HL-60 (cell line): ENCODE results near the gene HMCN2.

Source experiments
- DNase-seq, 2 experiments: peaks; one replicate each; pipeline ENCODE4 v3.0.0-alpha.2; 2010 to 2020; ENCODE audit warnings: low read depth in 1 of 2, low spot score in 1 of 2
- H3K27ac ChIP-seq: fragments of 250-450 bp; sonication (Bioruptor Pico); replicated peaks from 2 replicates; pipeline ENCODE4 v1.5.1; 2020; ENCODE audit warnings: mild to moderate bottlenecking, moderate library complexity
- H3K27me3 ChIP-seq: fragments of 250-450 bp; sonication (Bioruptor Pico); 2 replicates; pipeline ENCODE4 v1.5.1; 2021; ENCODE audit warnings: mild to moderate bottlenecking, moderate library complexity; ENCODE audit not compliant: insufficient read depth, poor library complexity, severe bottlenecking
- H3K4me3 ChIP-seq: replicated peaks from 2 replicates; pipeline ENCODE4 v1.5.1; 2011; ENCODE audit warnings: mild to moderate bottlenecking, control low read depth, low read length; ENCODE audit not compliant: insufficient read depth
- GABPA ChIP-seq: IDR thresholded peaks from 2 replicates; pipeline ENCODE4 v1.6.1; 2012; ENCODE audit warnings: low read depth
- POLR2AphosphoS5 ChIP-seq: IDR thresholded peaks from 2 replicates; pipeline ENCODE4 v1.6.1; 2012; ENCODE audit warnings: low read depth
- REST ChIP-seq: IDR thresholded peaks from 2 replicates; pipeline ENCODE4 v1.6.1; 2012; ENCODE audit warnings: low read depth; ENCODE audit not compliant: insufficient replicate concordance
- SPI1 ChIP-seq: IDR thresholded peaks from 2 replicates; pipeline ENCODE4 v1.6.1; 2012; ENCODE audit warnings: low read depth, mild to moderate bottlenecking, borderline replicate concordance
- TF ChIP-seq, protein P1 (sequence below): IDR thresholded peaks from one replicate; pipeline ENCODE4 v1.5.1; 2011; ENCODE audit warnings: low read length, control low read depth, inconsistent platforms; ENCODE audit not compliant: insufficient read depth

The HMCN2 gene

DNA sequence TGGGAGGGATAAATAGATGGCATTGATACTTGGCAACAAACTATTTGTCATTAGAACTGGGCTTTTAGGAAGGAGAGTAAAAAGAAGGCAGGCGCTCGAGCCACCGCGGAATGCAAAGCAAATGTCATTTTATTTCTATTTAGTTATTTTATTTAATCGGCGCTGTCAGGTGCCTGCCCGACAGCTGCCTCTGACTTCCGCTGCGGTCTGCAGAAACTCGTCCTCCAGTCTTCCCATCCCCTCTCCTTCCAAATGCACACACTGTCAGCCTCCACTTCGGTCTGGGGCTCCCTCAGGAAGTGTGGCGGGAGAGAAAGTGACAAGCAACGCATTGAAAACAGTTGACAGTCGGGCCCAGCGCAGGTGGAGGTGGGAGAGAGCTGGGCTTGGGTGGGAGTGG, 208.5 kb downstream of the HMCN2 start:
- TF ChIP-seq, protein P1, sequence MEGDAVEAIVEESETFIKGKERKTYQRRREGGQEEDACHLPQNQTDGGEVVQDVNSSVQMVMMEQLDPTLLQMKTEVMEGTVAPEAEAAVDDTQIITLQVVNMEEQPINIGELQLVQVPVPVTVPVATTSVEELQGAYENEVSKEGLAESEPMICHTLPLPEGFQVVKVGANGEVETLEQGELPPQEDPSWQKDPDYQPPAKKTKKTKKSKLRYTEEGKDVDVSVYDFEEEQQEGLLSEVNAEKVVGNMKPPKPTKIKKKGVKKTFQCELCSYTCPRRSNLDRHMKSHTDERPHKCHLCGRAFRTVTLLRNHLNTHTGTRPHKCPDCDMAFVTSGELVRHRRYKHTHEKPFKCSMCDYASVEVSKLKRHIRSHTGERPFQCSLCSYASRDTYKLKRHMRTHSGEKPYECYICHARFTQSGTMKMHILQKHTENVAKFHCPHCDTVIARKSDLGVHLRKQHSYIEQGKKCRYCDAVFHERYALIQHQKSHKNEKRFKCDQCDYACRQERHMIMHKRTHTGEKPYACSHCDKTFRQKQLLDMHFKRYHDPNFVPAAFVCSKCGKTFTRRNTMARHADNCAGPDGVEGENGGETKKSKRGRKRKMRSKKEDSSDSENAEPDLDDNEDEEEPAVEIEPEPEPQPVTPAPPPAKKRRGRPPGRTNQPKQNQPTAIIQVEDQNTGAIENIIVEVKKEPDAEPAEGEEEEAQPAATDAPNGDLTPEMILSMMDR: no peak
- TF ChIP-seq REST (no peak), POLR2AphosphoS5 (no peak), GABPA (no peak), SPI1 (no peak)
- no peak for DNase-seq
- Histone ChIP-seq H3K27ac (no peak overlapping the region), H3K4me3 (no peak overlapping the region), H3K27me3 (no peaks in the 10 kb centered on the region)

DNA sequence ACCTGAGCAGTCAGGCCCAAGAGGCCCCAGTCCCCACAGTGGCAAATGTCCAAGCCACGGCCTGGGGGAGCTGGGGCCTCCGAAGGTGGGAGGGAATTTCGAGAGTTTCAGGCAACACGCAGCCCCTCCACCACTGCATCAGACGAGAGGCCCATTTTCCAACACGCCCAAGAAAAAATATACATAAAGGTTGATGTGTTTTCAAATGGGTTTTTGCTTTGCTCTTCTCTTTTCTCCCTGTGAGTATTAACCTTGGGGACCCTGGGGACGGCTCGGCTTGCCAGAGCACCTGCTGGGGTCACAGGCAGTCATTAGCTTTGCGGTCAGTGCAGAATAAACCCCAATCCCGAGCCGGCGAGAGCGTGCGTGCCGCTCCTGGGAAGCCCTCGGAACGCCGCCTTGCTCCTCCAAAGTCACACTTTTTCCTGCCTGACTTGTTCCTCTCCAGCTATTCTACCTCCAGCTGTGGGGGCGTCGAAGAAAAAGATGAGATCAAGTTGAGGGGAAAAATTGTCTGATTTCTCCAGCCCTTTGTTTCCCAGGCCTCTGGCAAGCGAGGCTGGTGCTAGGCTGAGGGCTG, 210.7 kb downstream of the HMCN2 start:
- no peak for DNase-seq
- TF ChIP-seq GABPA (no peak), POLR2AphosphoS5 (no peak), REST (no peak), SPI1 (no peak)
- TF ChIP-seq, protein P1: no peak
- no peaks in the 10 kb centered on the region for H3K27me3 ChIP-seq
- no peak overlapping the region for H3K27ac ChIP-seq
- no peak overlapping the region for H3K4me3 ChIP-seq

- TF ChIP-seq SPI1: no peak
- TF ChIP-seq, protein P1: no peak
- no peak for TF ChIP-seq POLR2AphosphoS5
- Histone ChIP-seq H3K27me3 (no peaks in the 10 kb centered on the region), H3K27ac (no peak overlapping the region), H3K4me3 (no peak overlapping the region)
- DNase-seq: no peak
Observed at GRCh38 chr9:130477564-130477963, 212.0 kb downstream of the HMCN2 start.

DNA sequence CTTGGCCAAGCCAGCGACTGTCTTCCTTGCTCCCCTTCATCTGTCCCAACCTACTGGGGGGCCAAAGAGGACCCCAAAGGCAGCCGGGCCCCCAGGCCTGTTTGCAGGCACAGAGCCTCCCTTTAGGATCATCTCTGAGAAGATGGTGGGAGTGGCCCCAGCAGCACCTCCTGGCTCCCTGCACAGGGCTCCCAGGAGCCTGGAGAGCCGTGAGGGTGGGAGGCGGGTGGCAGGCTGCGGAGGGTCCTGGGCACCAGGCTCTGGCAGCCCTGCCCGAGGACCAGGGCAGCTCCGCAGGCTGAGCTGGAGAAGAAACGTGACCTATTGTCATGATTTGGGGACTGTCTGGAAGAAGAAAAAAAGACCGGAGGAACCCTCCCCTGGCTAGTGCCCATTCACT, 212.6 kb downstream of the HMCN2 start:
- no peak for DNase-seq
- no peak overlapping the region for H3K4me3 ChIP-seq
- TF ChIP-seq REST (no peak), GABPA (no peak), SPI1 (no peak), POLR2AphosphoS5 (no peak)
- TF ChIP-seq, protein P1: no peak
- H3K27ac ChIP-seq: no peak overlapping the region
- H3K27me3 ChIP-seq: no peaks in the 10 kb centered on the region
